CD4-positive, alpha-beta T cell treated with Interleukin-17A for 4 hours (primary cell): ENCODE data around the gene SLC29A4.
"Not testable (repeated sequence)": the region's sequence is repeated elsewhere in the genome, so short reads cannot be mapped to it uniquely, and the experiment has no call there.

ENCODE experiments used
- DNase-seq: peaks from one replicate; pipeline ENCODE4 v3.0.0-alpha.2; 2020; ENCODE audit warnings: mixed read lengths

SLC29A4 gene

GRCh38 chr7:5274985-5275431, 7.7 kb upstream of the SLC29A4 start:
- not testable (repeated sequence) for DNase-seq

GRCh38 chr7:5275510-5275909, 7.2 kb upstream of the SLC29A4 start:
- not testable (repeated sequence) for DNase-seq

GRCh38 chr7:5276123-5276522, 6.6 kb upstream of the SLC29A4 start:
- DNase-seq, result not testable (repeated sequence)

- DNase-seq, result no peak
Observed at GRCh38 chr7:5276611-5277010, 6.1 kb upstream of the SLC29A4 start.

DNA sequence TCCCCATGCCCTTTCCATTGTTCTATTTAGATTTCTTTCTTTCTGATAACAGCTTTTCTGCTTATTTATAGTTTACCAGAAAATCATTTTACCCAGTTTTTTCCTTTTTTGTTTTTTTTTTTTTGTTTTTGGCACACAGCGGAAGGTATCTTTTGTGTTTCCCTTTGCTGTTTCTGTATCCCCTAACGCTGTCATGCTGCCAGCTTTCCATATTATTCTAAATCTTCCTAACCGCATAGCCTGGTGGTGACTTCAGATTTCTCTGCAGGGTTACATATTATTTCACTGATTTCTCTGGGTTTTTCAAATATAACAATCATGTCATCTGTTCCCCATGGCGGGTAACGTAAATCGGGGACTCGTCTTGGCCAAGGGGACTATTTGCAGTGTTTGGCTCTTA, 4.0 kb upstream of the SLC29A4 start:
- DNase-seq, result no peak

DNA sequence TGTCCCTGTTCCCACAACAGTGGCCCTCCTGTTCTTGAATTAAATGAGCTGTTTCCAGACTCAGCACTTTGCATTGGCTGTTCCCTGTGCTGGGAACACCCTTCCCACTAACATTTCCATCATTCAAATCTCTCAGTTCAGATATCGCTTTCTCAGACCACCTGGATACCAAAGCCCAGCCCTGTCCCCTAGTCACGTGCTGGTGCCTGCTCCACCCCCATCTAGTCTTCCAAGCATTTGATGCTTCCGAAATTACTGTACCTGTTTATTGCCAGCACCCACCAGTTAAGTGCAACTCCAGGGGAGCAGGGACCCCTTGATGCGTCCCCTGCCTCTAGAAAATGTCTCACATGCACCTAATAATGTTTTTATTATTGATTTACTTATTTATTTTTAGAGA, 3.0 kb upstream of the SLC29A4 start:
- no peak for DNase-seq

- DNase-seq, result not testable (repeated sequence)
Observed at GRCh38 chr7:5281598-5282500, 894 bp upstream of the SLC29A4 start.

DNA sequence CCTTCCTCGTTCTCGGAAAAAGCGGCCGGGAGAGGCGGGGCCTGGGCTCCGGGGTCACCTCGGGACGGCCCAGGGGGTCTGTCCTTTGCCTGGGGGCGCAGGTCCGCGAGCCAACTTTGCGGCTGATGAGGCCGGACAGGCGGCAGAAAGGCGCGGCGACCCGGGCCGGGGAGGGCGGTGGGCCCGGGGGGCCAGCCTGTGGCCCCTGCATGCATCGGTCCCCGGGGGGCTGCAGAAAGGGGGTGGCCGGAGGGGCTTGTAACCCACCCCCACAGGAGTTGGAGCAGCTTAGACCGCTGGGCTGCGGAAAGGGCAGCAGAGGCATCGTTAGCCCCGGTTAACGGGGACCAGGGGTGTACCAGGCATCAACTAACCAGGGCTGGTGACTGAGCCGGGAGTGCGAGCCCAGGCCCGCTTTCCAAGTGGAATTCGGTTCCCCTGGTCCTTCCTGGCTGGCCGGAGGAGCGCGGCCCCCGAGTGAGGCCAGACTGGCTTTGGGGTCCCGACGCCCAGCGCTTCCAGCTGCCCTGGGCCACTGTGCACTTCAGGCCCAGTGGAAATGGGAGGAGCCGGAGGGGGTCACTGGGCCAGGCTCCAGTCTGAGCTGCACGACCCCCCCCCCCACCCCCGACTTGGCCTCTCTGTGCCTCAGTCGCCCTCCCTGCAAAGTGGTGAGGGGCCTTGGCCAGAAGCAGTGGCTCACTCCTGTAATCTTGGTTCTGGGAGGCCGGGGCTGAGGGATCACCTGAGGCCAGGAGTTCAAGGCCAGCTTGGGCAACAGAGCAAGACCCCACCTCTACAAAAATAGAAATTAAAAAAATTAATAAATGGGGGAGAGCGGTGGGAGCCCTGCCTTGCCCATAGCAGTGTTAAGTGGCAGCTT, 919 bp downstream of the SLC29A4 start:
- DNase-seq, result no peak

GRCh38 chr7:5284304-5285281, 1.9 kb downstream of the SLC29A4 start:
- no peak for DNase-seq

DNA sequence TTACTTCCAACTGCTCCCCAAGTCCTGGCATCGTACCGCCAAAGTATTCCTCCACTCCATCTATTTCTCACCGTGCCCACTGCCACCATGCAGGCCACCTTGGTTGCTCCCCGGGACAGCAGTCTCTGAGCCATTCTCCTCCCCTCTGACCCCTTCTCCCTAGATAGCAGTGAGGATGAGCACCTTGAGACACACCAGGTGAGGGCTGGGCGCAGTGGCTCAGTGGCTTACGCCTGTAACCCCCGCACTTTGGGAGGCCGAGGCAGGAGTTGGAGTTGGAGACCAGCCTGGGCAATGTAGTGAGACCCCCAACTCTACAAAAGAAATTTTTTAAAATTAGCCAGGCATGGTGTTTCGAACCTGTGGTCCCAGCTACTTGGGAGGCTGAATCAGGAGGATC, 4.2 kb downstream of the SLC29A4 start:
- DNase-seq, result no peak

- DNase-seq, result not testable (repeated sequence)
Observed at GRCh38 chr7:5287373-5287772, 4.6 kb downstream of the SLC29A4 start.

GRCh38 chr7:5287802-5288201, 5.1 kb downstream of the SLC29A4 start:
- no peak for DNase-seq

DNA sequence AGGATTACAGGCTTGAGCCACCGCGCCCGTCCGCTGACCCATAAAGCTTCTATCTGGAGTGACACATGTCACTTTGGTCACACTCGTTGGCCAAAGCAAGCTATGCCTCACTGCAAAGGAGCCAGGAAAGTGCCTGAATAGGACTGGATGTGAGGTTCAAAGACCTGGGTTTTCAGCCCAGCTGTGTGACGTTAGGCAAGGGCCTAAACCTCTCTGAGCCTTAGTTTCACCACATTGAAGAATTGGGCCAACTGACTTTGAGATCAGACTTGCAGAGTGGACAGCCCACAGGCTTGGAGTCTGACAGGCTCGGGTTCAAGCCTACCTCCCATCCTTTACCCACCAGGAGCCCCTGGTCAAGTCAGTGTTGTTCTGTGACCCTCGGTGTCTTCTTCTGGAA, 5.8 kb downstream of the SLC29A4 start:
- not testable (repeated sequence) for DNase-seq

- no peak for DNase-seq
Observed at GRCh38 chr7:5289355-5289754, 6.6 kb downstream of the SLC29A4 start.

- no peak for DNase-seq
Observed at GRCh38 chr7:5291301-5291700, 8.6 kb downstream of the SLC29A4 start.

DNA sequence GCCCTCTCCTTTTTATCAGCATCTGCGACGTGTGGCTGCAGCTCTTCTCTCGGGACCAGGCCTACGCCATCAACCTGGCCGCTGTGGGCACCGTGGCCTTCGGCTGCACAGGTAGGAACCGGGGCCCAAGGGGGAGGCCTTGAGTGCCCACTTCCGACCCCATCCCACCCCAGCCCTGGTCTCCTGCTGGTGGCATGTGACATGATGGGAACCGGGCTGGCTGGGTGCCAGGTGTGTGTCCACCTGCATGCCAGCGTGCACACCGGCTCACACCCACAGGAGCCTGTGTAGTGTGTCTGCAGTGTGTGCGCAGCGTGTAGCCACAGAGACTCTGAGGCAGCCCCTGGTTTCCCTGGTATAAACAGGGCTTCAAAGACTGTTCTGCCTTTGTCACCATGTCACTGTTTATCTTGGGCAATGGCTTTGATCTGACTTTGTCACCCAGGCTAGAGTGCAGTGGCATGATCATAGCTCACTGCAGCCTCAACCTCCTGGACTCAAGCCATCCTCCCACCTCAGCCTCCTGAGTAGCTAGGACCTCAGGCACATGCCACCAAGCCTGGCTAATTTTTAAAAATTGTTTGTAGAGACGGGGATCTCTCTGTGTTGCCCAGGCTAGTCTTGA, 9.1 kb downstream of the SLC29A4 start:
- not testable (repeated sequence) for DNase-seq

- no peak for DNase-seq
Observed at GRCh38 chr7:5294169-5294987, 11.6 kb downstream of the SLC29A4 start.

DNA sequence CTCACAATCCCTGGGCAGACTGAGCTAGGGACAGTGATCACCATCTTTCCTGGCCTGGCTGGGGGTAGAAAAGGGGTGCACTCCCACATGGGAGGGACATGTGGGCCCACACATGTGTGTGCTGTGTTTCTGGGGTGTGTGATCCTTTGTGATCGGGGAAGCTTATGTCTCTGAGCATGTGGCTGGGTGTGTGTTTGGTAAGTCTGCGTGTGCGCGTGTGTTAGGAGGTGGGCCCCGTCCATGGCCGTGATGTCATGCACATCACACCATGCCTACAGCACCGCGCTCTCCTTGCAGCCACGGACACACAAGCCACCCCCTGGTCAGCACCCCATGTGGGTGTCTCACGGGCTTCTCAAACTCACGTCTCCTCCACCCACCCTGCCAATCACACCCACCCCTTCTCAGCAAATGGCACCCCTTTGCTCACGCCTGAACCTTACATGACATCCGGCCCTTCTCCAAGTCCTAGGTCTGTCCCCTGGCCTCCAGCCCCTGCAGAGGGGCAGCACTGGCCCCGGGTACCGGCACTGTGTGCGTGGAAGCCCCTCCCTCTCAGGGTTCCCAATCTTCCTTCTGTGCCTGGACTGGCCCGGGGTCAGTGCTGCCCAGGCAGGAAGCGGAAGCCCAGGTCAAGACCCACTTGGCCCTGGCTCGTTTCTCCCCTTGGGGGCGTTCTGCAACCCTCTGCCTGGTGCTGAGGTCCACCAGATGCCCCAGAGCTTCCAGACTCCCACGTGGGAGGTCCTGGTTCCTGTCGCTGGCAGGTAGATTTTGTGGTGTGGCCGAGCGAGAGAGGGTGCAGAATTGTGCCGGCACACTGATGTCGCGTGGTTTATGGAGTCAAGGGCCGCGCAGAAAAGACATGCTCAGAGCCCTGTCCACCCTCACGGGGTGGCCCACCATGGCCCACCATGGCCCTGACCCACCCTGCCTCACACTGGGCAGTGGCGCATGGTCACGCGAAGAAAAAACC, 12.6 kb downstream of the SLC29A4 start:
- no peak for DNase-seq

- DNase-seq, result peak; percentile 35
Observed at GRCh38 chr7:5296015-5296610, 13.4 kb downstream of the SLC29A4 start.
